Activated naive CD4-positive, alpha-beta T cell (primary cell): ENCODE results near the gene VPREB3.

Source experiments
- DNase-seq, 4 experiments: peaks; one replicate each; lab custom pipeline; 2025; lab: John Stamatoyannopoulos, UW

The VPREB3 gene, protein sequence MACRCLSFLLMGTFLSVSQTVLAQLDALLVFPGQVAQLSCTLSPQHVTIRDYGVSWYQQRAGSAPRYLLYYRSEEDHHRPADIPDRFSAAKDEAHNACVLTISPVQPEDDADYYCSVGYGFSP

DNA sequence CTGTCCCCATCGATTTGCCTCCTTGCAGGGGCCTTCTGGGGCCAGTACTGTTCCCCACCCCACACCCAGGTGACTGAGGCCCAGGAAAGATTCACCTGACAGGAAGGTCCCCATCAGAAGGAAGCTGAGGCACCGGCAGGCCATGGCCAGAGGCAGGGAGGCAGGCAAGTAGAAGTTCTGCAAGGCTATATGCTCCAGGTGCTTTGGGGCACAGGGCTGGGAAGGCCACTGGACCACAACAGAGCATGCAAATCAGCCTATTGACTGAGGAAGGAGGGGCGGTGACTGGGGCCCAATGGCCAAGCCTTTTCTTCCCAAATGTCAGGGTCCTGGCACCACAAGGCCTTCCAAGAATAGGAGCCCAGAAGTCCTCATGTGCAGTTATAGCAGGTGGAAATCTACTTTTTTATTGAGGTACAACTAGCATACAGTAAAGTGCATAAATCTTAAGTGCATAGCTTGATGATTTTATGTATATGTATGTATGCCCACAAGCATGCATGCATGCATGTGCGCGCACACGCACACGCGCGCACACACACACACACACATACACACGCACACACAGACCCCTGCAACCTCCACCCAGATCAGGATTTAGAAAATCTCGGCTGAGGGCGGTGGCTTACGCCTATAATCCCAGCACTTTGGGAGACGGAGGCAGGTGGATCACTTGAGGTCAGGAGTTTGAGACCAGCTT, at the start of gene VPREB3:
Gene VPREB3, minus strand, starts transcription at position 206 of the 700 bp plus-strand sequence. Its CDS starts 62 bp downstream, at position 144.
- DNase-seq: no peak

DNA sequence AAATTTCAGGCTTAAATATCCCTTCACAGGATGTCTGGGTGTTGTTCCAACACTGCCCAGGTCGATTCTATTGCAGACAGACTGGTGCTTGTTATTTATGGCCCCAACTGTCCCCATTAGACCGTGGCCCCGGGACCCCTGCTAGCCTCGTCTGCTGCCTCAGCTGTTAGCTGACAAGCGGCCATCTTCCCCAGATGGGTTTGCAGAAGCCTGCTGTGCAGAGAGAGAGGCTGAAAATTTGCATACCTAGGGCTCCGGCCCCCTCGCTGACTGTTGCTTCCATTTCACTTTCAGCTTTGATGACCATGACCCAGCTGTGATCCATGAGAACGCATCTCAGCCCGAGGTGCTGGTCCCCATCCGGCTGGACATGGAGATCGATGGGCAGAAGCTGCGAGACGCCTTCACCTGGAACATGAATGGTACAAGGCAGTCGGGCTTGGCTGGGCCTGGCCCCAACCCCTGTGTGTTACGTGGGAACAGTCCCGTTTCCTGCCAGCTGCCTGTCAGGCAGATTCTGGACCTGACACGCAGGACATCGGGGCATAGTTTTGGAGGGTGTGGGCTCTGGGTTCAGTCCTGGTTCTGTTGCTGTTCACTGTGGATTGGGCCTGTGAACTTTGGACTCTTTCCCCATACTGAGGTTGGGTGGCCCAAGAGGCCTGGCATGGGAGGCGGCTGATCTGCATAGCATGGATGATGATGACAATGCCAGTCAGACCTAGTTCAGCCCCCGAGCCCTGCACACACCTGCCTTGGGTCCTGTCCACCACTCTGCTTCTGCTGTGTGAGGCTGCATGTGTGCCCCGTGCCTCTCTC, 49.0 kb upstream of the VPREB3 start:
- no peak for DNase-seq

DNA sequence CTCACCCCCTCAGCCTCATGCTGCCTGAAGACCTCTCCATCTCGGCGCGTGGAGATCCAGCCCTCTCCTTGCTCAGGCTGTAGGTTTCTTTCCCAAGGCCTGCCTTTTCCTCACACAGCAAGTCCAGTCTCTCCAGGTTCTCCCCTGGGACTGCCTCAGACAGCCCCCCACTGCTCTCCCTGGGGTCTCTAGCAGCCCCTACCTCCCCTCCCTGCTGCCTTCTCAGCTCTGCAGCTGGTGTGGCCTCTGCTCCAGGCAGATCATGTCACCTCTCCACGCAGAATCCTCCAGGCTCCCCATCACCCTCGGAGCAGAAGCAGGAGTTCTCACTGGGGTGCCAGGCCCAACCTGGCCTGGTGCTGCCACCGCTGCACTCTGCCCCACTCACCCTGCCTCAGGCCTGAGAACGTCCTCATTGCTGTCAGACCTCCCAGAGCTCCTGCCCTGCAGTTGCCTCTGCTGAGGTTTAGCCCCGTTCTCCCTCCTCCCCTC, 47.7 kb upstream of the VPREB3 start:
- DNase-seq: no peak

DNA sequence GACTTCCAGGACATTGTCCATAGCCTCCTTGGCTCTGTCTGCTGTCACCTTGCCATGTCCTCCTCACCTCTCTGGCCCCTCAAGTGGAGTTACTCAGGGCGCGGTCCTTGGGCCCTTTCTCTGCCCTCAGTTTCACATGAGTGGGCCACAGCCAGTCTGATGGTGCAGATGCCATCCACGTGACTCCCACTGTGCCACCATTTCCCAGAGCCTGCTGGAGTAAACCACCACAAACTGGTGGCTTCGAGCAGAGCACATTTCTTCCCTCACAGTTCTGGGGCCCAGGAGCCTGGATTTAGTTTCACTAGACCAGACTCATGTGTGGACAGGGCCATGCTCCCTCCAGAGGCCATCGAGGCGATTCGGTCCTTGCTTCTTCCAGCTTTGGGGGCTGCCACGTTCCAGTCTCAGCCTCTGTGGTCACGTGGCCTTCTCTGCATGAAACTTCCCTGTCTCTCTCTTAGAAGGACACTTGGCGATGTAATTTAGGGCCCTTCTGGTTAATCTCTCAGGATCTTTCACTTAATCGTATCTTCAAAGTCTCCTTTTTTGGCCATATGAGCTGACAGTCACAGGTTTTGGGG, 47.1 kb upstream of the VPREB3 start:
- DNase-seq: no peak

DNA sequence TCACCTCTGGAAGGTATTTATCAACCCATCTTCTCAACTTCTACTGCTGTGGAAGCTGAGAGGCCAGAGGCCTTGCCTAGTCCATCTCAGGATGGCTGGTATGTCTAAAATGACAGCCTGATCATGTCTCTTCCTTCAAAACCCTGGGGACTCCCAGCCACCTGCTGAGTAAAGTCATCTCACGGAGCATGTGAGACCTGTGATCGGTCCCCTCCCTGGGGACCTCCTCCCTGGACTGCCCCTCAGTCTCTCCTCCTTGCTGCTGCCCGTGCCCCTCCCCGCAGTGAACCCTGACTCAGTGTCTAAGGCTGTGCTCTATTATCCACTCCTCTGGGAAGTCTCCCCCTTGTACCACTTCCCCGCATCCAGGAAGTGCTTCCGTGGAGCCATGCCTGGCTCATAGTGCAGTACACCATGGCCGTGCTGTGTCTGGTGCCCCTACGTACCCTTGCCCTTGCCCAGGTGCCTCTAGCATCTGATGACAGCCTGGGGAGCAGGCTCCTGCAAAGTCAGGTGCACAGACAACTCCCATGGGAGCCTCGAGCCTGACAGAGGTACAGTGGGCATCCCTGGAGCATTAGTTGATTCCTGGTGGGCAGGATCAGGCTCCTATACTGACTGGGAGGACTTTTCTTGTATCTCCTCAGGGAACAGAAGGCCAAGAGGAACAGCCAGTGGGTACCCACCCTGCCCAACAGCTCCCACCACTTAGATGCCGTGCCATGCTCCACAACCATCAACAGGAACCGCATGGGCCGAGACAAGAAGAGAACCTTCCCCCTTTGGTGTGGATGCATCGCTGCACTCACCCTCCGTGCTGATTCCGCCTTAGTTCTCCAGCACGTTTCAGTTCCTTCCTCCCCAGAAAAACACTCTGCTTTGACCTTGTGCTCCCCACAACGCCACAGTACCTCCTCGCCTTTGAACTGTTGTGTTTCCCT, 46.3 kb upstream of the VPREB3 start:
- DNase-seq: no peak

DNA sequence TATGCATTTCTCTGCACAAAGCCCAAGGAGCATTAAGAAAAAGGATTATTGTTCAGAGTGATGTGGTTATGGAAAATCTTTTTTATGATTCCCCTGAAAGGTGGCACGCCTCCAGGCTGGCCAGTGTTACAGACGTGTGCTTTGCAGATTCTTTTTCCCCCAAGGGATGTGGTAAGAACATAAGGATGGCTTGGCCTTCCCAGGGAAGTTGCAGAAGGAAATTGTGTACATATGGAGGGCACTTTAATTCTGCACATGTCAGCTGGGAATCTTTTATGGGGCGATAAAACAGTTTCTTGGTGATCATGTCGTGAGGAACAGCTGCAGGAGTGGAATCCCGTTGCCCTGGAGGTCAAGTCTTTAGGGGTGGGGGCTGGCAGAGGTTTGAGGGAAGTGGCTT, 42.2 kb upstream of the VPREB3 start:
- DNase-seq: no peak

DNA sequence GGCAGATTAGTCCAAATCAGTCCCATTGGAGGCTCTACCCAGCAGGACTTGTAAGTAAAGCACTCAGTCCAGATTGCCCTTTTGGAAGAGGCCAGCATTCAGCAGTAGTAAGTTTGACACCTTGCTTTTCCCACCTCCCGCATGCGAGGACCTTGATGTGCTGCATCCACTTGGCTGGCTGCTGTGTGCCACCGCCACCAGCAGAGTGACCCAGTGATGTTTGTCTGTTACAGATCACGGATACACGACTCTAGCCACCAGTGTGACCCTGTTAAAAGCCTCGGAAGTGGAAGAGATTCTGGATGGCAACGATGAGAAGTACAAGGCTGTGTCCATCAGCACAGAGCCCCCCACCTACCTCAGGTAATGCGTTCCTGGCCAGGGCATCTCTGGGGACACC, 39.1 kb upstream of the VPREB3 start:
- no peak for DNase-seq

DNA sequence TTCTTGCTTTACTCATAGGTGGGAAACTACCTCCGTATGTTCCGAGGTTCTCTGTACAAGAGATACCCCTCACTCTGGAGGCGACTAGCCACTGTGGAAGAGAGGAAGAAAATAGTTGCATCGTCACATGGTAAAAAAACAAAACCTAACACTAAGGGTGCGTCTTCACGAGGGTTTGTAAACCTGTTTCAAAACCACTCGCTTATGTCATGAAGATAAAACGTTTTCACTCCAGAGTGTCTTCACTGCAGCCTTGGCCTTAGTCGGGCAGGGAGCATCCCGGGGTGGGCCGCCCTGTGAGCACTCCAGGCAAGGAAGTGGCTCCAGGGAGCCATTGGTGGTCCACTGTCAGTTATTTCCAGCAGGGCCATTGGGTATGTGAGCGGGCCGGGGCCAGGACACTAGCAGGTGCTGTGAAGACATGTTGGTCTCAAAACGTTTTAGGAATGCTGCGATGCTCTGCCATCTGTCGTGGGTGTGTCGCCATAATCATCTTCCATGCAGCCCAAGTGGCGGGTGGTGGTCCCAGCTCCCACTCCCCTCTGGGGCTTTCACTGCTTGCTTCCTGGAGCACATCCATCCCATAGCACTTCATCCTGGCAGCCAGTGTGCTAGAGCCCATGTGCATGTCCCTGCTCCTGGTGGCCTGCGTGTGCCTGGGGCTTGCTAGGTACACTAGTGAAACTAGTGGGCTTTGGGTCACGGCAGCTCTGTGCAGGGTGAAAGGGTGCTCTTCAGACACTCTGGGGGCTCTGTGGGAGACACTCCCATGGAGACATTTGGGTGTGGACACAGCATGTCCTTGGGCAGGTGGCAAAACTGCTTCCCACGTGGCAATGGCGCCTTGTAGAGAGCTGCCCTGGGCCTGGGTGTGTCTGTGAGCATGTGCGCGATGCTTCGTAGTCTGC, 37.8 kb upstream of the VPREB3 start:
- no peak for DNase-seq

DNA sequence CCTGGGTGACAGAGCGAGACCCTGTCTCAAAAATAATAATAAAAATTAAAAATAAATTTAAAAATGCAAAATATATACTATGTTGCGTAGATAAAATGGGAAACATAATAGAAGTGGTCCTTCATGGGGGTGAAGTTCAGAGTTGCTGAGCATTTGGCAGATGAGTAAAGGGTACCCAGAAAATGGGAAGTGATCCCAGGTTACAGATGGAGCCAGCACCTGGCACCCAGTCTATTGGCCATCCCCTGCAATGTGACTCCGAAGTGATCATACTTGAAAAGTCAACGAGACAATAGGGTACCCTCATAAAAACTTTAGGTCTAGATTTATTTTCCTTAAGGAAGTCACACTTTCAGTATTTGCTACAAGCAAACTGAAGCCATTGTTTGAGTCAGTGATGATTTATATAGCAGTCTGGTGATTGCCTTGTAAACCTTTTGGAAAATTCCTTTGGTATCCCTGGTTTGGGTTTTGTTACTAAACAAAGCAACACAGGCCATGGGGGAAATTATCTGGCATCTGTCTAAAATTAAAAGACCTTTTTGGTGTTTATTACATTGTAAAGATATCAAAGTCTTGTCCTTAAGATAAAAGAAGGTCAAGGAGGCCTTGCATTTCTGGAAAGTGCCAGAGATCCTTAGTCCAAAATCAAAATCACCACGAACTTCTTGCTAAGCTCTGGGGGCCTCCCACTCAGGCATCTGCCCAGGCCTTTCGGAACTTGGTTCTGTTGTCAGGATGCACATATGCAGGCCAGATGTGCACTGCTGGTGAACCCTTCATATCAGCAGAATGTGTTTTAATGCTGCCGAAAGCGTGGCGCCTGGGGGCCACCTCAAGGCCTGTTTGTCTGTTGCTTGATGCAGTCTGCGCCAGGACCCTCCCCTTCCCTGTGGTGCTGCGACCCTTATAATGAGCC, 36.9 kb upstream of the VPREB3 start:
- no peak for DNase-seq

DNA sequence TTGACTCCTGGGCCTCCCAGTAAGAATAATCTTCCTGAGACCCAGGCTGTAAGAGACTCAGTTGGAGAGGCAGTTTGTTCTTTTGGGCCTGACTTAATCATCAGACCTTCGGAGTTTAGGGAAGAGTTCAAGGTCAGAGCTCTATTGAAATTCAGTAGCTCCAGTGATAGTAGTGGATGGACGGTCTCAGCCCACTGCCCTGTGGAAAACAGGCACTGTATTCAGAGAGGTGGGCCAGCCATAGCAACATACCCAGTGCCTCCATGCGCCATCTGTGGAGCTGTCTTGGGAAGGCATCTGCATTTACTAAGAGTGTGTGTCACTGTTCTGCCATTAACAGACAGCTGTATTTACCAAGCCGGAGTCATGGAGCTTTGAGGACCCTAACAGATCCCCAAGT, 35.4 kb upstream of the VPREB3 start:
- no peak for DNase-seq

DNA sequence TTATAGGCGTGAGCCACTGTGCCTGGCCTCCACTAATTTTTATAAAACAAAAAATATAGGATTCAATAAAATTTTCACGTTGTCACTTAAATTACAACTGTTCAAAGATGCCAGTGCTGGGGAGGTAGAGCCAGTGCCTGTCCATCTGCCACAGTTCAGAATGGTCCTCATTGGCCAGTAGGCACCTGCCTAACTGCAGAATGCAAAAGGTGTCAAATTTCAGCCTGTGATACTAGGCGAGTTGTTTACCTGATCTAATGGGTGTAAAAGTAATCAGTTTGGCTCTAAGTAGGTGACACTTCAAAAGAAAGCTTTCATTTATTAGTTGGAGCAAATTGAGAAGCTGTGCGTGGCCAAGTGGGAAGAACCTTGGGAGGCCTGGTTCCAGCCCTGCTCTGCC, 34.9 kb upstream of the VPREB3 start:
- no peak for DNase-seq

DNA sequence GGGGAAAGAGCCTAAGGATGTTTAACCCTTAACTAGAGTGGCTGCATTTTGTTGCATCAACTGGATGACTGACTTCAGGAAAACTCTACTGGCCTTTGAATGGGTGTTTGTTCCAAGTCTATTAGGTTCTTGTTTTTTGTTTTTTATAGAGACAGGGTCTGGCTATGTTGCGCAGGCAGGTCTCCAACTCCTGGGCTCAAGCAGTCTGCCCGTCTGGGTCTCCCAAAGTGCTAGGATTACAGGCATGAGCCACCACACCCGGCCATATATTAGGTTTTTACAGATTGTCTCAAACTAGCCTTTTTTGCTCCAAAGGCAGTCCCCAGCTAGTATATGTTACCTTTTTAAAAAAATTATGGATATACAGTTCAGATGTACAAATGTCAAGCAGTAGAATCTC, 33.7 kb upstream of the VPREB3 start:
- no peak for DNase-seq

DNA sequence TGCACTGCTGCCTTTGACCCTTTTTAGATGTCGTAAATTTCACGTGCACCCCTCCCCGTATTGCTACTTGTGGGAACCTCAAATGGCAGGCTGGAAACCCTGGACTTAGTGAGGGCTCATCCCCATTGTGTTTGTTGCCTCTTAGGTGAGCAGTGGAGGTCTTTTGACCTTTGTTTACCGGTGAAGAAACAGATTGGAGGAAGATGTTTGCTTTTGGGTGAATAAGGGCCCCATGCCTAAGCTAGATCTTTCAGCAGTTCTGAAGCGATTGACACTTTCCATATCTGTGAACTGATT, 33.3 kb upstream of the VPREB3 start:
- no peak for DNase-seq

DNA sequence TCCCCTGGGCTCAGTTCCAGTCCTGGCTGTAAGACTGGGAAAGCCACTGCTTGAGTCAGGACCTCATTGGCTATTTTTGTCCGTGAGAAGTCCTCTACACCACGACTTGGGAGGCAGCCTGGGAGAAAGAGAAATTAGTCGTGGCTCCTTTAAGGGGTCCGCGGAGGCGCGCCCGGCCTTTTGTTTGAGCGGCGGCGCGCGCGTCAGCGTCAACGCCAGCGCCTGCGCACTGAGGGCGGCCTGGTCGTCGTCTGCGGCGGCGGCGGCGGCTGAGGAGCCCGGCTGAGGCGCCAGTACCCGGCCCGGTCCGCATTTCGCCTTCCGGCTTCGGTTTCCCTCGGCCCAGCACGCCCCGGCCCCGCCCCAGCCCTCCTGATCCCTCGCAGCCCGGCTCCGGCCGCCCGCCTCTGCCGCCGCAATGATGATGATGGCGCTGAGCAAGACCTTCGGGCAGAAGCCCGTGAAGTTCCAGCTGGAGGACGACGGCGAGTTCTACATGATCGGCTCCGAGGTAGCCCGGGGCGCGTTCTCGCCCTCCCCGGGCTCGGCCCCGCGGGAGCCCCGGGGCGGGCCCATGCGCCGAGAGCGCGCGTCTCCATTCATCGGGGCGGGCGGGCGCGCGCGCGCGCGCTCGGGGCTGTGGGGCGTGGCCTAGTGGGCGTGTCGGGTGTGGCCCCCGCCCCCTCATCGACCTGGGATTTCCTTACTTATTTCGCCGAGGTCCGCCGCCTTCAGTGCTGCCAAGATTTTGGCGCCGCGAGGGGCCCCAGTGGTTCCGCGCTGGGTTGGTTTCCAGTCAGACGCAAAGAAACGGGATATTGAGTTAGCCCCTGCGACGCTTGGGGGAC, 32.8 kb upstream of the VPREB3 start, which contains the start of gene SMARCB1:
Gene SMARCB1, plus strand, starts transcription at position 215 of the 848 bp plus-strand sequence. Its CDS starts 204 bp downstream, at position 419.
- peak; percentile 74 to 90 (median 88) for DNase-seq

DNA sequence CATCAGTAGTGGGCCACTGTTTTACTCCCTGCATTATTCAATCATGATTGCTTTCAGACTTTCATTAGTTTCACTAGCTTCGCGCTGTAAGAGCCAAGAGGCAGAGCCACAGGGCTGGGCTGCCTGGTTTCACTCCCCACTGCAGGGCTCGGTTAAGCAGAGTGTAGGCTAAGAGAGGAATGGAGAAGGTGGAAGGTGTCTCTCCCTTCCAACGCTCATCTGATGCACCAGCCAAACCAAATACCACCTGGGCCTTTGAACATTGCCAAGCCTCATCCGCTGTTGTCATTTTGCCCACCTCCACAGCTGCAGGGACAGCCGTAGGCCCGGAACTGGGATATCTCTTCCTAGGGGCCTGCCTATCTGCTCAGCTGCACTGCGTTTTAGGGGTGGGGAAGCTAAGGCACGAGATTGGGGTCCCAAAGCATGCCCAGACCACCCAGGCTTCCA, 32.1 kb upstream of the VPREB3 start:
- peak in 1 of 4 experiments; percentile 42 for DNase-seq

DNA sequence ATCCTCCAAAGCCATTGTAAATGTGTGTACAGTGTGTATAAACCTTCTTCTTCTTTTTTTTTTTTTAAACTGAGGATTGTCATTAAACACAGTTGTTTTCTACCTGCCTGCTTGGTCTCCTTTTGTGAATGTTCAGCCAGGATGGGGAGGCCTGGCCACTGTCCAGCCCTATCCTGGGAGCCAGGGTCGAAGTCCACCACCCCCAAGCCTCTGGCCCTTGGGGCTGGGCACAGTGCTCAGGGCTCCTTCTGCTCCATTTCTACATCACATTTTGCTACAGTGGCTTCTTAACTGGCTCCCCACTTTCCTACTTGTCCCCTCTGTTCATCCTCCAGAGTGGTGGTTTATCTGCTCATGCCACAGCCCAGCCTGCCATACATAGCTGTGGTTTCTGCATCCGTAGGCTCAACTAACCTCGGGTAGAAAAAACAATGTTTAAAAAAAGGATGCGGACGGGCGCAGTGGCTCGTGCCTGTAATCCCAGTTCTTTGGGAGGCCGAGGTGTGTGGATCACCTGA, 30.0 kb upstream of the VPREB3 start:
- DNase-seq: no peak

DNA sequence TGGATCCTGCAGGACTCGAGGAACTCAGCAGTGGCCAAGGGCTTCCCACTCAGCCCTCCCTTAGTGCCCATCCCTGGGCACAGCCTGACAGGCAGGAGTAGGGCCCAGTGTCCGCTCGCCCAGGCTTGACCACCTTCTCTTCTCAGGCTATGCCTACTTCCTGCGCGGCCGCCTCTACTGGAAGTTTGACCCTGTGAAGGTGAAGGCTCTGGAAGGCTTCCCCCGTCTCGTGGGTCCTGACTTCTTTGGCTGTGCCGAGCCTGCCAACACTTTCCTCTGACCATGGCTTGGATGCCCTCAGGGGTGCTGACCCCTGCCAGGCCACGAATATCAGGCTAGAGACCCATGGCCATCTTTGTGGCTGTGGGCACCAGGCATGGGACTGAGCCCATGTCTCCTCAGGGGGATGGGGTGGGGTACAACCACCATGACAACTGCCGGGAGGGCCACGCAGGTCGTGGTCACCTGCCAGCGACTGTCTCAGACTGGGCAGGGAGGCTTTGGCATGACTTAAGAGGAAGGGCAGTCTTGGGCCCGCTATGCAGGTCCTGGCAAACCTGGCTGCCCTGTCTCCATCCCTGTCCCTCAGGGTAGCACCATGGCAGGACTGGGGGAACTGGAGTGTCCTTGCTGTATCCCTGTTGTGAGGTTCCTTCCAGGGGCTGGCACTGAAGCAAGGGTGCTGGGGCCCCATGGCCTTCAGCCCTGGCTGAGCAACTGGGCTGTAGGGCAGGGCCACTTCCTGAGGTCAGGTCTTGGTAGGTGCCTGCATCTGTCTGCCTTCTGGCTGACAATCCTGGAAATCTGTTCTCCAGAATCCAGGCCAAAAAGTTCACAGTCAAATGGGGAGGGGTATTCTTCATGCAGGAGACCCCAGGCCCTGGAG, 29.3 kb upstream of the VPREB3 start:
- no peak for DNase-seq
